MCF 10A (cell line): Measurements from ENCODE around the gene DBP. TPM values are rescaled to one million over a fixed set of nuclear protein-coding genes. Genes with fewer than 3 reads are reported as not detected.

Source experiments
- BruUV-seq: library from RNA; stranded (reverse); fragments of 400-500 nt; replicated peaks from 2 replicates; lab custom pipeline; 2021; lab: Mats Ljungman, UMichigan
- CTCF ChIA-PET: fragments of 300-600 bp; sonication (Branson Sonifier 250); formaldehyde crosslinking; extraction: SDS; loops from one replicate; lab custom pipeline; 2021; ENCODE audit warnings: antibody characterized with exemption, inconsistent platforms; lab: Yijun Ruan, JAX
- POLR2A ChIA-PET: fragments of 300-600, 350-650 bp; sonication (Branson Sonifier 250); formaldehyde crosslinking; extraction: SDS; loops from one replicate; lab custom pipeline; 2020; ENCODE audit warnings: antibody characterized with exemption, inconsistent platforms; lab: Yijun Ruan, JAX
- DNase-seq: peaks from one replicate; pipeline ENCODE4 v3.0.0-alpha.2; 2018; ENCODE audit not compliant: unreplicated experiment
- H3K27ac Mint-ChIP-seq: one replicate; pipeline ENCODE4 v1.8.0; 2022; ENCODE audit warnings: mild to moderate bottlenecking, low read depth, mixed read lengths; ENCODE audit not compliant: unreplicated experiment
- H3K27me3 Mint-ChIP-seq: one replicate; pipeline ENCODE4 v1.8.0; 2022; ENCODE audit warnings: mixed read lengths; ENCODE audit not compliant: insufficient read depth, unreplicated experiment
- H3K36me3 Mint-ChIP-seq: one replicate; pipeline ENCODE4 v1.8.0; 2022; ENCODE audit warnings: mild to moderate bottlenecking, moderate library complexity, mixed read lengths; ENCODE audit not compliant: insufficient read depth, unreplicated experiment
- H3K4me1 Mint-ChIP-seq: one replicate; pipeline ENCODE4 v1.8.0; 2022; ENCODE audit warnings: mixed read lengths; ENCODE audit not compliant: insufficient read depth, unreplicated experiment
- H3K4me3 Mint-ChIP-seq: one replicate; pipeline ENCODE4 v1.8.0; 2022; ENCODE audit warnings: mild to moderate bottlenecking, moderate library complexity, mixed read lengths; ENCODE audit not compliant: unreplicated experiment
- H3K9me3 Mint-ChIP-seq: one replicate; pipeline ENCODE4 v1.8.0; 2022; ENCODE audit warnings: mixed read lengths; ENCODE audit not compliant: unreplicated experiment
- intact Hi-C: fragments of 100-400 bp; cut with micrococcal nuclease; formaldehyde crosslinking; loops from 2 replicates; pipeline ENCODE4 v1.14.1; 2022
- total RNA-seq: library from RNA; stranded (reverse); gene quantifications from 2 replicates; pipeline ENCODE4 v1.2.3, GENCODE V29; 2022
- TF ChIP-seq, protein P1 (sequence below): fragments of 200-600 bp; IDR thresholded peaks from one replicate; pipeline ENCODE4 v1.8.0; 2022; ENCODE audit warnings: antibody characterized with exemption, mild to moderate bottlenecking; ENCODE audit not compliant: unreplicated experiment

The DBP gene
- total RNA-seq, 1 experiment from 2014 or later, result 0.56 TPM

DNA sequence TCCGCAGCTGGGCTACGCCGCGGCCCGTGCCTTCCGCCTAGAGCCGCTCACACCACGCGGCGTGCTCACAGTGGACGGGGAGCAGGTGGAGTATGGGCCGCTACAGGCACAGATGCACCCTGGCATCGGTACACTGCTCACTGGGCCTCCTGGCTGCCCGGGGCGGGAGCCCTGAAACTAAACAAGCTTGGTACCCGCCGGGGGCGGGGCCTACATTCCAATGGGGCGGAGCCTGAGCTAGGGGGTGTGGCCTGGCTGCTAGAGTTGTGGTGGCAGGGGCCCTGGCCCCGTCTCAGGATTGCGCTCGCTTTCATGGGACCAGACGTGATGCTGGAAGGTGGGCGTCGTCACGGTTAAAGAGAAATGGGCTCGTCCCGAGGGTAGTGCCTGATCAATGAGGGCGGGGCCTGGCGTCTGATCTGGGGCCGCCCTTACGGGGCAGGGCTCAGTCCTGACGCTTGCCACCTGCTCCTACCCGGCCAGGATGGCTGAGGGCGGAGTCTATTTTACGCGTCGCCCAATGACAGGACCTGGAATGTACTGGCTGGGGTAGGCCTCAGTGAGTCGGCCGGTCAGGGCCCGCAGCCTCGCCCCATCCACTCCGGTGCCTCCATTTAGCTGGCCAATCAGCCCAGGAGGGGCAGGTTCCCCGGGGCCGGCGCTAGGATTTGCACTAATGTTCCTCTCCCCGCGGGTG, 7.4 kb downstream of the DBP start:
- H3K27me3 Mint-ChIP-seq, result no peaks in the 10 kb centered on the region
- TF ChIP-seq, protein P1, sequence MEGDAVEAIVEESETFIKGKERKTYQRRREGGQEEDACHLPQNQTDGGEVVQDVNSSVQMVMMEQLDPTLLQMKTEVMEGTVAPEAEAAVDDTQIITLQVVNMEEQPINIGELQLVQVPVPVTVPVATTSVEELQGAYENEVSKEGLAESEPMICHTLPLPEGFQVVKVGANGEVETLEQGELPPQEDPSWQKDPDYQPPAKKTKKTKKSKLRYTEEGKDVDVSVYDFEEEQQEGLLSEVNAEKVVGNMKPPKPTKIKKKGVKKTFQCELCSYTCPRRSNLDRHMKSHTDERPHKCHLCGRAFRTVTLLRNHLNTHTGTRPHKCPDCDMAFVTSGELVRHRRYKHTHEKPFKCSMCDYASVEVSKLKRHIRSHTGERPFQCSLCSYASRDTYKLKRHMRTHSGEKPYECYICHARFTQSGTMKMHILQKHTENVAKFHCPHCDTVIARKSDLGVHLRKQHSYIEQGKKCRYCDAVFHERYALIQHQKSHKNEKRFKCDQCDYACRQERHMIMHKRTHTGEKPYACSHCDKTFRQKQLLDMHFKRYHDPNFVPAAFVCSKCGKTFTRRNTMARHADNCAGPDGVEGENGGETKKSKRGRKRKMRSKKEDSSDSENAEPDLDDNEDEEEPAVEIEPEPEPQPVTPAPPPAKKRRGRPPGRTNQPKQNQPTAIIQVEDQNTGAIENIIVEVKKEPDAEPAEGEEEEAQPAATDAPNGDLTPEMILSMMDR, result no peak
- no peak for DNase-seq
- BruUV-seq, result no TSS peak
- ChIA-PET CTCF (no interaction called here), POLR2A (interaction anchor here (0.9 to 1.4 kb wide), 2 partner anchors 9 to 10 kb away, joined by 4 to 6 read pairs; partner anchors contain the start of genes RPL18 and SPHK2)
- no peaks in the 10 kb centered on the region for H3K9me3 Mint-ChIP-seq
- no peak overlapping the region for H3K4me3 Mint-ChIP-seq
- peaks cover 13% of the 10 kb centered on the region for H3K36me3 Mint-ChIP-seq
- H3K27ac Mint-ChIP-seq, result no peak overlapping the region
- H3K4me1 Mint-ChIP-seq, result peaks cover 17% of the 10 kb centered on the region
- intact Hi-C loops, result no loop called here

DNA sequence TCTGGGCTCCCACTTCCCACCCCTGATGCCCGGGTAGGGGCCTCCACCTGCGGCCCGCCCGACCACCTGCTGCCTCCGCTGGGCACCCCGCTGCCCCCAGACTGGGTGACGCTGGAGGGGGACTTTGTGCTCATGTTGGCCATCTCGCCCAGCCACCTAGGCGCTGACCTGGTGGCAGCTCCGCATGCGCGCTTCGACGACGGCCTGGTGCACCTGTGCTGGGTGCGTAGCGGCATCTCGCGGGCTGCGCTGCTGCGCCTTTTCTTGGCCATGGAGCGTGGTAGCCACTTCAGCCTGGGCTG, 7.9 kb downstream of the DBP start:
- TF ChIP-seq, protein P1, result no peak
- Mint-ChIP-seq H3K9me3 (no peaks in the 10 kb centered on the region), H3K4me3 (no peak overlapping the region), H3K27ac (no peak overlapping the region), H3K4me1 (peaks cover 19% of the 10 kb centered on the region), H3K27me3 (no peaks in the 10 kb centered on the region), H3K36me3 (peaks cover 13% of the 10 kb centered on the region)
- intact Hi-C loops, result no loop called here
- no peak for DNase-seq
- ChIA-PET POLR2A (interaction anchor here (1.4 kb wide), 1 partner anchor 10 kb away, joined by 4 read pairs; the partner anchor contains the start of genes RPL18 and SPHK2), CTCF (no interaction called here)
- BruUV-seq, result no TSS peak

DNA sequence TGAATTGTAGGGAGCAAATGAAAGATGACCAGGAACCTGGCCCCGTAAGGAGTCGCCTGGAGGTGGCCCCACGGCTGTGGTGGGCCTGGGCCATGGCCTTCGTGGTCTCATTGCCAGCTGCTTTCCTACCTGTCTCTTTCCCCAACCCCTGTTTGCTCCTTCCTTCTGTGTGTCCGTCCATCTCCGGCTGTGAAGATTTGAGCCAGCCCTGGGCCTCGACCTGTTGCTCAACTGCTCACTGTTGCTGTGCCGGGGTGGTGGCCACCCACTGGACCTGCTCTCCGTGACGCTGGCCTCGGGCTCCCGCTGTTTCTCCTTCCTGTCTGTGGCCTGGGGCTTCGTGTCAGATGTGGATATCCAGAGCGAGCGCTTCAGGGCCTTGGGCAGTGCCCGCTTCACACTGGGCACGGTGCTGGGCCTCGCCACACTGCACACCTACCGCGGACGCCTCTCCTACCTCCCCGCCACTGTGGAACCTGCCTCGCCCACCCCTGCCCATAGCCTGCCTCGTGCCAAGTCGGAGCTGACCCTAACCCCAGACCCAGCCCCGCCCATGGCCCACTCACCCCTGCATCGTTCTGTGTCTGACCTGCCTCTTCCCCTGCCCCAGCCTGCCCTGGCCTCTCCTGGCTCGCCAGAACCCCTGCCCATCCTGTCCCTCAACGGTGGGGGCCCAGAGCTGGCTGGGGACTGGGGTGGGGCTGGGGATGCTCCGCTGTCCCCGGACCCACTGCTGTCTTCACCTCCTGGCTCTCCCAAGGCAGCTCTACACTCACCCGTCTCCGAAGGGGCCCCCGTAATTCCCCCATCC, 8.5 kb downstream of the DBP start:
- Mint-ChIP-seq H3K9me3 (no peaks in the 10 kb centered on the region), H3K36me3 (peaks cover 17% of the 10 kb centered on the region), H3K27me3 (no peaks in the 10 kb centered on the region), H3K4me3 (no peak overlapping the region), H3K27ac (no peak overlapping the region), H3K4me1 (peaks cover 24% of the 10 kb centered on the region)
- TF ChIP-seq, protein P1, result no peak
- CTCF ChIA-PET, result no interaction called here
- BruUV-seq, result no TSS peak
- intact Hi-C loops, result no loop called here
- POLR2A ChIA-PET, result interaction anchor here (1.0 to 1.9 kb wide), 3 partner anchors 9 to 14 kb away, joined by 3 to 8 read pairs (median 4); partner anchors contain the start of genes FAM83E, RPL18 and SPHK2
- no peak for DNase-seq

DNA sequence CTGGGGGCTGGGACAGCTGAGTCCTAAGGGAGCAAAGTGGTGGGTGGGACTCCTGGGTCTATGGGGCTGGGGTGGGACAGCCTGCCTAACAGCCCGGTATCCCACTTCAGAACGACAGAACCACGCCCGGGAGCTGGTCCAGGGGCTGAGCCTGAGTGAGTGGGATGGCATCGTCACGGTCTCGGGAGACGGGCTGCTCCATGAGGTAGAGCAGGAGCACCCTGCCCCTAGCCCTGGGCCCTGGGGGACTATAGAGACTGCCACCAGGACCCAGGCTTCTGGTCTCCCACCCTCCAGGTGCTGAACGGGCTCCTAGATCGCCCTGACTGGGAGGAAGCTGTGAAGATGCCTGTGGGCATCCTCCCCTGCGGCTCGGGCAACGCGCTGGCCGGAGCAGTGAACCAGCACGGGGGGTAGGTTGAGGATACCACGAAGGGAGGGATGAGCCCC, 9.3 kb downstream of the DBP start:
- CTCF ChIA-PET, result no interaction called here

More for the DNA sequence above, 9.3 kb downstream of the DBP start:
- POLR2A ChIA-PET, result interaction anchor here (0.5 to 1.9 kb wide), 3 partner anchors 9 to 1604 kb away, joined by 3 to 8 read pairs (median 3); partner anchors contain the start of genes FAM83E, RPL18 and SPHK2
- H3K4me3 Mint-ChIP-seq, result no peak overlapping the region
- no TSS peak for BruUV-seq
- peaks cover 21% of the 10 kb centered on the region for H3K36me3 Mint-ChIP-seq
- TF ChIP-seq, protein P1, result no peak
- DNase-seq, result no peak
- H3K27ac Mint-ChIP-seq, result no peak overlapping the region
- no peaks in the 10 kb centered on the region for H3K9me3 Mint-ChIP-seq
- H3K4me1 Mint-ChIP-seq, result peaks cover 24% of the 10 kb centered on the region
- no peaks in the 10 kb centered on the region for H3K27me3 Mint-ChIP-seq
- intact Hi-C loops, result no loop called here
